PC-3 (cell line): ENCODE measurements around the gene C16orf74. TPM values are rescaled to one million over a fixed set of nuclear protein-coding genes. Genes with fewer than 3 reads are reported as not detected.
A peak's percentile ranks its signal among the peaks of the same experiment; 100 is the strongest.

Source experiments
- ATAC-seq: fragments of 200-7000 bp; cut with Tn5 transposase; 2 replicates; pipeline ENCODE4 v1.9.1; 2020; ENCODE audit warnings: mild to moderate bottlenecking, moderate library complexity
- BruUV-seq: library from RNA; stranded (reverse); fragments of 400-500 nt; replicated peaks from 2 replicates; lab custom pipeline; 2021; lab: Mats Ljungman, UMichigan
- CTCF ChIA-PET: fragments of 300-600 bp; sonication (Branson Sonifier 250); formaldehyde crosslinking; loops from one replicate; lab custom pipeline; 2022; ENCODE audit warnings: antibody characterized with exemption; lab: Charles Lee
- POLR2A ChIA-PET: fragments of 300-600 bp; sonication (Branson Sonifier 250); formaldehyde crosslinking; loops from one replicate; lab custom pipeline; 2022; ENCODE audit warnings: antibody characterized with exemption; ENCODE audit not compliant: unreplicated experiment; lab: Charles Lee
- DNase-seq: peaks from one replicate; pipeline ENCODE4 v3.0.0-alpha.2; 2015
- H2AFZ ChIP-seq: fragments of 300-600 bp; sonication (generic); 2 replicates; pipeline ENCODE4 v1.6.0; 2016; ENCODE audit warnings: antibody characterized with exemption, low read length
- H3F3A ChIP-seq: fragments of 300-600 bp; sonication (generic); one replicate; pipeline ENCODE4 v1.6.0; 2017; ENCODE audit warnings: antibody characterized with exemption, low read length, control low read depth, mild to moderate bottlenecking; ENCODE audit not compliant: unreplicated experiment
- H3K27ac ChIP-seq: fragments of 300-600 bp; sonication (generic); 2 replicates; pipeline ENCODE4 v1.5.1; 2016; ENCODE audit warnings: mild to moderate bottlenecking, low read length
- H3K27me3 ChIP-seq: fragments of 300-600 bp; sonication (generic); 2 replicates; pipeline ENCODE4 v1.6.1; 2016; ENCODE audit warnings: low read length, mixed read lengths
- H3K36me3 ChIP-seq: fragments of 300-600 bp; sonication (generic); 2 replicates; pipeline ENCODE4 v1.6.1; 2016; ENCODE audit warnings: low read depth, mixed run types, low read length, mixed read lengths
- H3K4me1 ChIP-seq: fragments of 300-600 bp; sonication (generic); 2 replicates; pipeline ENCODE4 v1.5.1; 2016; ENCODE audit warnings: low read length; ENCODE audit not compliant: insufficient read depth
- H3K4me2 ChIP-seq: fragments of 300-600 bp; sonication (generic); 2 replicates; pipeline ENCODE4 v1.6.0; 2016; ENCODE audit warnings: low read length
- H3K4me3 ChIP-seq: fragments of 300-600 bp; sonication (generic); 2 replicates; pipeline ENCODE4 v1.5.1; 2016; ENCODE audit warnings: mild to moderate bottlenecking, low read length, mixed read lengths
- H3K79me2 ChIP-seq: fragments of 300-600 bp; sonication (generic); 2 replicates; pipeline ENCODE4 v1.6.1; 2017; ENCODE audit warnings: low read length, mixed read lengths
- H3K9ac ChIP-seq: fragments of 300-600 bp; sonication (generic); 2 replicates; pipeline ENCODE4 v1.6.0; 2016; ENCODE audit warnings: mild to moderate bottlenecking, low read length
- H3K9me2 ChIP-seq: fragments of 300-600 bp; sonication (generic); replicated peaks from 2 replicates; pipeline ENCODE4 v1.6.1; 2016; ENCODE audit warnings: mixed run types, low read length, mixed read lengths
- H3K9me3 ChIP-seq: fragments of 300-600 bp; sonication (generic); 2 replicates; pipeline ENCODE4 v1.6.1; 2016; ENCODE audit warnings: low read length, mixed read lengths
- H4K20me1 ChIP-seq: fragments of 300-600 bp; sonication (generic); 2 replicates; pipeline ENCODE4 v1.6.1; 2016; ENCODE audit warnings: low read length, mixed read lengths
- CTCF ChIP-seq: fragments of 300-600 bp; sonication (generic); conservative IDR thresholded peaks from 2 replicates; pipeline ENCODE4 v1.5.1; 2017; ENCODE audit warnings: antibody characterized with exemption, low read depth, mild to moderate bottlenecking, low read length
- EZH2 ChIP-seq: fragments of 300-600 bp; sonication (generic); IDR thresholded peaks from one replicate; pipeline ENCODE4 v1.6.1; 2017; ENCODE audit warnings: antibody characterized with exemption, mild to moderate bottlenecking, low read length; ENCODE audit not compliant: unreplicated experiment
- EZH2phosphoT487 ChIP-seq: fragments of 300-600 bp; sonication (generic); IDR thresholded peaks from 2 replicates; pipeline ENCODE4 v1.6.1; 2018; ENCODE audit warnings: mild to moderate bottlenecking, antibody characterized with exemption, low read length, borderline replicate concordance
- intact Hi-C: fragments of 100-400 bp; cut with micrococcal nuclease; formaldehyde crosslinking; loops from 2 replicates; pipeline ENCODE4 v1.9.0; 2023
- total RNA-seq: library from RNA; depleted of rRNA; stranded (reverse); fragments of >200 nt; gene quantifications from 2 replicates; pipeline ENCODE4 v1.2.3, GENCODE V29; 2014

The C16orf74 gene
- total RNA-seq, 1 experiment from 2014 or later = 71.0 TPM

GRCh38 chr16:85778873-85779272 lies 28.0 kb upstream of the C16orf74 start:
- no peak for ATAC-seq
- POLR2A ChIA-PET = no interaction called here
- no TSS peak for BruUV-seq

GRCh38 chr16:85777583-85778310 lies 26.9 kb upstream of the C16orf74 start:
- H3K4me2 ChIP-seq = peak overlapping the region; percentile 76
- H3K9ac ChIP-seq = peak overlapping the region; percentile 38
- H3K4me1 ChIP-seq = peaks cover 29% of the 10 kb centered on the region
- peak; percentile 96 for ATAC-seq
- 0 out of 2 replicates have a peak, but pooled peaks cover 3% of the 10 kb centered on the region for H3K79me2 ChIP-seq
- H3K36me3 ChIP-seq = peaks cover 9% of the 10 kb centered on the region; the same call in 1 of the 2 replicates
- POLR2A ChIA-PET = interaction anchor here (0.6 kb wide), 1 partner anchor 22 kb away, joined by 3 read pairs; no protein-coding TSS in a partner anchor
- DNase-seq = peak; percentile 97
- TF ChIP-seq EZH2phosphoT487 (no peak), CTCF (no peak), EZH2 (no peak)
- H3K27me3 ChIP-seq = no peaks in the 10 kb centered on the region
- H3F3A ChIP-seq = peaks cover 9% of the 10 kb centered on the region
- H2AFZ ChIP-seq = 0 out of 2 replicates have a peak overlapping the region, but pooled peaks have one; percentile 23
- H3K4me3 ChIP-seq = peak overlapping the region; percentile 35; the same call in 1 of the 2 replicates
- BruUV-seq = no TSS peak
- 0 out of 2 replicates have a peak, but pooled peaks cover 4% of the 10 kb centered on the region for H4K20me1 ChIP-seq
- H3K9me2 ChIP-seq = no peaks in the 10 kb centered on the region
- CTCF ChIA-PET = interaction anchor here (0.5 kb wide), 1 partner anchor 1423 kb away, joined by 4 read pairs; no protein-coding TSS in a partner anchor
- H3K27ac ChIP-seq = peak overlapping the region; percentile 80
- no peaks in the 10 kb centered on the region for H3K9me3 ChIP-seq
- intact Hi-C loops = no loop called here

More at GRCh38 chr16:85778873-85779272, 28.0 kb upstream of the C16orf74 start:
- H3K4me3 ChIP-seq = no peak overlapping the region
- peaks cover 9% of the 10 kb centered on the region for H3F3A ChIP-seq
- DNase-seq = no peak
- intact Hi-C loops = no loop called here
- no peak overlapping the region for H3K9ac ChIP-seq
- H4K20me1 ChIP-seq = 0 out of 2 replicates have a peak, but pooled peaks cover 4% of the 10 kb centered on the region
- H3K9me3 ChIP-seq = no peaks in the 10 kb centered on the region
- H3K4me2 ChIP-seq = no peak overlapping the region
- CTCF ChIA-PET = no interaction called here
- peaks cover 9% of the 10 kb centered on the region; the same call in 1 of the 2 replicates for H3K36me3 ChIP-seq
- H3K4me1 ChIP-seq = peaks cover 29% of the 10 kb centered on the region
- H3K79me2 ChIP-seq = 0 out of 2 replicates have a peak, but pooled peaks cover 3% of the 10 kb centered on the region
- H3K27ac ChIP-seq = no peak overlapping the region
- no peaks in the 10 kb centered on the region for H3K9me2 ChIP-seq
- H3K27me3 ChIP-seq = no peaks in the 10 kb centered on the region
- H2AFZ ChIP-seq = no peak overlapping the region
- TF ChIP-seq EZH2 = no peak
- TF ChIP-seq EZH2phosphoT487 = no peak
- TF ChIP-seq CTCF = no peak
